Measurements from ENCODE around the gene DYNC1I2.
"Not testable (repeated sequence)": the region's sequence is repeated elsewhere in the genome, so short reads cannot be mapped to it uniquely, and the experiment has no call there.

The DYNC1I2 gene

DNA sequence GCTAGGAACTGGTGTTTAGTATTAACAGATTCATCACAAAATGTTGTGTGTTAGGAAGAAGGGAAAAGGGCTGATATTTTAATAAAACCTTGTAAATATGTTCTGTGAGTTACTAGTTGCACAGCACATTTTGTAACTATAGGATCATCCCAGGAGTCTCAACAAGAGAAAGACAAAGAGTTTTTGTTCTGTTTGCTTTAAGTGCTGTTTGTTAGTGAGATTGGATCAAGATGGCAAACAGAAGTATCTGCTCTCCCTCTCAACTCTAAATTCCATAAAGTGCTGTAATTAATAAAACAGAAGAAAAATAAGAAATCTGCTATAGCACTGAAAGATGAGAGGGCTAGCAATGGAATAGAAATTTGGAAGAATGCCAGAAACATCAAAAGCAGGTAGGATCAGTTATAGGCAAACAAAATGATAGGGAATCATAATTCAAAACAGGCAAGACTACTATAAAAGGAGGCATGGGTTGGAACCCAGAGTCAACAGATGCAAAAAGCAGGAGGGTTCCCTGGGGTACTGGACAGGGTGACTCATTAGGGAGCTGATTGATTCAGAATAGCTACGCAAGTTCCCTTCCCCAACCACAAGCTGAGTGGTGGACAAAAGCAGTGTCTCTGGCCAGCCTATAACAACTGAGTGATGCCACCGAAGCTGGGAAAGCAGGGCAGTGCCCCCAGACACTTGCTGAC lies 75.8 kb downstream of the DYNC1I2 start:
- H3K27ac ChIP-seq, result no peak overlapping the region
- H3K4me3 ChIP-seq, result no peak overlapping the region

- Histone ChIP-seq H3K27ac (no peak overlapping the region), H3K4me3 (no peak overlapping the region)
These were observed 76.3 kb downstream of the DYNC1I2 start for GRCh38 chr2:171763602-171764001.

GRCh38 chr2:171771463-171771862 lies 84.2 kb downstream of the DYNC1I2 start:
- Histone ChIP-seq H3K27ac (no peak overlapping the region), H3K4me3 (no peak overlapping the region)

- H3K4me3 ChIP-seq, result no peak overlapping the region
- H3K27ac ChIP-seq, result no peak overlapping the region
These were observed 85.1 kb downstream of the DYNC1I2 start for GRCh38 chr2:171772373-171772772.

DNA sequence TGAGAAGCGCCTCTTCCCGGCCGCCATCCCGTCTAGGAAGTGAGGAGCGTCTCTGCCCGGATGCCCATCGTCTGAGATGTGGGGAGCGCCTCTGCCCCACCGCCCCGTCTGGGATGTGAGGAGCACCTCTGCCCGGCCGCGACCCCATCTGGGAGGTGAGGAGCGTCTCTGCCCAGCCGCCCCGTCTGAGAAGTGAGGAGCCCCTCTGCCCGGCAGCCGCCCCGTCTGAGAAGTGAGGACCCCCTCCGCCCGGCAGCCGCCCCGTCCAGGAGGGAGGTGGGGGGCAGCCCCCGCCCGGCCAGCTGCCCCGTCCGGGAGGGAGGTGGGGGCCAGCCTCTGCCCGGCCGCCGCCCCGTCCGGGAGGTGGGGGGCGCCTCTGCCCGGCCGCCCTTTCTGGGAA lies 87.3 kb downstream of the DYNC1I2 start:
- not testable (repeated sequence) for H3K4me3 ChIP-seq, H3K27ac ChIP-seq

- Histone ChIP-seq H3K27ac (no peak overlapping the region), H3K4me3 (no peak overlapping the region)
These were observed 91.2 kb downstream of the DYNC1I2 start for GRCh38 chr2:171778515-171778914.

DNA sequence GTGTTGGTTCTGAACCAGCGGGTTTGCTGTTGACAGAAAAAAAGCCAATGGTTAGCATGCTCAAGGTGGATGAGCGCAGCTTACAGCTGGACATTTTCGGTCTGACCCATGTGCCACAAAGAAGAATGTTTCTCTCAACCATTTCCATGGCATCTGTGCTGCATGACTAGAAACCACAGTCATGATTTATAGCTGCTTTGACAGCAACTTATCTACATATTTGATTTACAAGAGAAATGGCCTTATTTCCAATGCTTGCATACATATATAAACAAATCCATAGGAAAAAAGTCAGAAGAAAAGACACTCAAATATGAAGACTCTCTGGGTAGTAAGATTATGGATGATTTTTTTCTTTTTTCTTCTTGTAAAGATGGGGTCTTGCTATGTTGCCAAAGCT lies 98.2 kb downstream of the DYNC1I2 start:
- Histone ChIP-seq H3K27ac (no peak overlapping the region), H3K4me3 (no peak overlapping the region)

- Histone ChIP-seq H3K27ac (no peak overlapping the region), H3K4me3 (no peak overlapping the region)
These were observed 100.2 kb downstream of the DYNC1I2 start for GRCh38 chr2:171787333-171788072.

GRCh38 chr2:171788316-171788993 lies 101.2 kb downstream of the DYNC1I2 start:
- H3K4me3 ChIP-seq, result no peak overlapping the region
- no peak overlapping the region for H3K27ac ChIP-seq

GRCh38 chr2:171789956-171790355 lies 102.7 kb downstream of the DYNC1I2 start:
- H3K4me3 ChIP-seq, result no peak overlapping the region
- no peak overlapping the region for H3K27ac ChIP-seq

GRCh38 chr2:171791361-171791760 lies 104.1 kb downstream of the DYNC1I2 start:
- Histone ChIP-seq H3K27ac (no peak overlapping the region), H3K4me3 (no peak overlapping the region)

DNA sequence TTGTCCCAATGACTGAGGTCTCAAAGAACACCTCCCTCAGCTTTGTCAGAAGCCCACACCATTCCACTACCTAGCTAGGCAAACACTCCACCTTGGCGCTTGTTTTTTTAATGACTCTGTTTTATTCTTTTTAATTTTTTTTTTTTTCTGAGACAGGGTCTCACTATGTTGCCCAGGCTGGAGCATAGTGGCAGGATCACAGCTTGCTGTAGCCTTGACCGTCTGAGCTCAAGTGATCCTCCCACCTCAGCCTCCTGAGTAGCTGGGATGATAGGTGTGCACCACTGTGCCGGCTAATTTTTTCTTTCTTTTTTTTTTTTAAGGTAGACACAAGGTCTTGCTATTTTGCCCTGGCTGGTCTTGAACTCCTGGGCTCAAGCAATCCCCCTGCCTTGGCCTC lies 104.9 kb downstream of the DYNC1I2 start:
- no peak overlapping the region for H3K27ac ChIP-seq
- no peak overlapping the region for H3K4me3 ChIP-seq

DNA sequence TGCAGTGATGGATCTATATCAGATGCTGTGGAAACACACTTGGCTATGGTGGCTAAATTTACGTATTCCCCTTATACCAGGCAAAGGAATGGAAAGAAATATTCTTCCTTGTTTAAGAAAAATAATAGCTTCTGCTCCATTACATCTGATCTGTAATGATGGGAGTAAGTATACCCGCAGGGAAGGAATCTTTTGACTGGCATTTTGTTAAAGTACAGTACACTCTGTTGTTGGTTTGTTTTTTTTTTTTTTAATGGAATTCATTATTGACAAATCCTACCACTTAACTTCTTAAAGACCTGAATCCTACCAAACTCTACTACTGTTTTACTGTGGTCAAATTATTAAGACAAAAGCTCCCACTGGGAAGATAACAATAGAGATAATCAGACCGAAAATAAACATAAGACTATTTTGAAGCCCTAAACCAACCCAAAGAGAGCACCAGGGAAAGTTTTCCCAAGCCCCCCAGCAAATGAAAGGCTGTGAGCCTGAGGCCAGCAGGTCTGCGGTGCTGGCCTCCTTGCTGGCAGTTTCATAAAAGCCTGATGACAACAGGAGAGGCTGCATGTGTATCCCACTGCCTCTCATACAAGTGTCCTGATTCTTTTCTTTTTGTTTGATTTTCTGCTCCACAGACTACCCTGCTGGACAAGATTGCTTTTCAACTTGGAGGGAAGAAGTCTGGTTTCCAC lies 105.8 kb downstream of the DYNC1I2 start:
- H3K27ac ChIP-seq, result no peak overlapping the region
- no peak overlapping the region for H3K4me3 ChIP-seq

- no peak overlapping the region for H3K4me3 ChIP-seq
- H3K27ac ChIP-seq, result no peak overlapping the region
These were observed 106.7 kb downstream of the DYNC1I2 start for GRCh38 chr2:171793691-171794678.

- H3K27ac ChIP-seq, result no peak overlapping the region
- no peak overlapping the region for H3K4me3 ChIP-seq
These were observed 107.6 kb downstream of the DYNC1I2 start for GRCh38 chr2:171794918-171795317.
